NB4 (cell line): ENCODE measurements around the gene P2RX3.

Experiments used
- CTCF ChIP-seq: IDR thresholded peaks from one replicate; pipeline ENCODE4 v1.5.1; 2012; ENCODE audit warnings: low read depth, low read length
- MAX ChIP-seq: IDR thresholded peaks from 2 replicates; pipeline ENCODE4 v1.6.1; 2011; ENCODE audit warnings: low read depth, low read length
- MYC ChIP-seq: IDR thresholded peaks from 2 replicates; pipeline ENCODE4 v1.6.1; 2011; ENCODE audit warnings: low read depth, low read length
- POLR2A ChIP-seq: IDR thresholded peaks from 2 replicates; pipeline ENCODE4 v1.6.1; 2011; ENCODE audit warnings: mild to moderate bottlenecking; ENCODE audit not compliant: insufficient read length; ENCODE audit errors: extremely low read depth

- no peak for TF ChIP-seq CTCF
- no peak for TF ChIP-seq POLR2A
- TF ChIP-seq MAX = no peak
- no peak for TF ChIP-seq MYC
Observed at GRCh38 chr11:57359896-57360690, 21.9 kb downstream of the P2RX3 start.
